AG04449 (cell line): Measurements from ENCODE around the gene MICAL3.

Source experiments
- CTCF ChIA-PET: fragments of 350-600 bp; formaldehyde crosslinking; extraction: SDS; loops from one replicate; lab custom pipeline; 2021; ENCODE audit warnings: antibody characterized with exemption; lab: Yijun Ruan, JAX
- POLR2A ChIA-PET: fragments of 400-600, 350-600 bp; formaldehyde crosslinking; extraction: SDS; loops from one replicate; lab custom pipeline; 2020; ENCODE audit warnings: antibody characterized with exemption, inconsistent platforms; lab: Yijun Ruan, JAX
- DNase-seq: peaks from one replicate; pipeline ENCODE4 v3.0.0-alpha.2; 2010; ENCODE audit warnings: low read depth, low spot score
- H3K4me3 ChIP-seq: 2 replicates; pipeline ENCODE4 v1.5.1; 2011; ENCODE audit warnings: low read depth, mild to moderate bottlenecking, control low read depth, low read length
- TF ChIP-seq, protein P1 (sequence below): IDR thresholded peaks from one replicate; pipeline ENCODE4 v1.5.1; 2011; ENCODE audit warnings: mild to moderate bottlenecking, moderate library complexity, low read length, control low read depth, inconsistent platforms; ENCODE audit not compliant: insufficient read depth; ENCODE audit errors: missing control alignments

MICAL3 gene

DNA sequence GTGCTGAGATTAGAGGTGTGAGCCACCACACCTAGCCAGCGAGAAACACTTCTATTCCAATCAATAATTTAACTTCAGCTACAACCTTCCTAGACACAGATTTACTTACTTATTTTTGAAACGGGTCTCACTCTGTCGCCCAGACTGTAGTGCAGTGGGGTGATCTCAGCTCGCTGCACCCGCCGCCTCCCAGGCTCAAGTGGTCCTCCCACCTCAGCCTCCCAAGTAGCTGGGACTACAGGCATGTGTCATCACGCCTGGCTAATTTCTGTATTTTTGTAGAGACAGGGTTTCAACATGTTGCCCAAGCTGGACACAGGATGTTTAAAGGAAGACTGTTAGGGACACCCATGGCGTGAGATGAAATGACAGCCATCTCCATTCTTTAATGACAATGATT lies 61.3 kb downstream of the MICAL3 start:
- DNase-seq, result no peak
- ChIA-PET POLR2A (no interaction called here), CTCF (interaction anchor here (1.4 kb wide), 1 partner anchor 17 kb away, joined by 3 read pairs; no protein-coding TSS in a partner anchor)
- TF ChIP-seq, protein P1, sequence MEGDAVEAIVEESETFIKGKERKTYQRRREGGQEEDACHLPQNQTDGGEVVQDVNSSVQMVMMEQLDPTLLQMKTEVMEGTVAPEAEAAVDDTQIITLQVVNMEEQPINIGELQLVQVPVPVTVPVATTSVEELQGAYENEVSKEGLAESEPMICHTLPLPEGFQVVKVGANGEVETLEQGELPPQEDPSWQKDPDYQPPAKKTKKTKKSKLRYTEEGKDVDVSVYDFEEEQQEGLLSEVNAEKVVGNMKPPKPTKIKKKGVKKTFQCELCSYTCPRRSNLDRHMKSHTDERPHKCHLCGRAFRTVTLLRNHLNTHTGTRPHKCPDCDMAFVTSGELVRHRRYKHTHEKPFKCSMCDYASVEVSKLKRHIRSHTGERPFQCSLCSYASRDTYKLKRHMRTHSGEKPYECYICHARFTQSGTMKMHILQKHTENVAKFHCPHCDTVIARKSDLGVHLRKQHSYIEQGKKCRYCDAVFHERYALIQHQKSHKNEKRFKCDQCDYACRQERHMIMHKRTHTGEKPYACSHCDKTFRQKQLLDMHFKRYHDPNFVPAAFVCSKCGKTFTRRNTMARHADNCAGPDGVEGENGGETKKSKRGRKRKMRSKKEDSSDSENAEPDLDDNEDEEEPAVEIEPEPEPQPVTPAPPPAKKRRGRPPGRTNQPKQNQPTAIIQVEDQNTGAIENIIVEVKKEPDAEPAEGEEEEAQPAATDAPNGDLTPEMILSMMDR, result no peak
- no peak overlapping the region for H3K4me3 ChIP-seq

DNA sequence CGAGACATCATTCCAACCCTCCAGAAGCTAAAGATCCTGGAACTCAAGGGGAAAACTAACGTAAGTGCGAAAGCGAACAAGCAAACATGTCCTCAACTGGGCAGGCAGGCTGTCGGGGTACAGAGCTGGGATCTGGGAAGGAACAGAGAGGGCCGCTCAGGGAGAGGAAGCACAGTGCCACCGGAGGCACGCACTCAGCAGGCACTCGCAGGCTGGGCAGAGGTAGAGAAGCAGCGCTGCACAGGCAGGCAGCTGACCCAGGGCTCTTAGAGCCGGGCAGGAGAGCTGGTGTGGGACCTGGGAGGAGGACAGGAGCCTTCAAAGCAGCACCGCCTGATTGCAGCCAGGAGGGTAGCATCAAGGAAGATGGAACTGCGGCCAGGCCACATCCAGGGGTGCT lies 62.2 kb downstream of the MICAL3 start:
- ChIA-PET CTCF (interaction anchor here (1.4 kb wide), 1 partner anchor 16 kb away, joined by 3 read pairs; no protein-coding TSS in a partner anchor), POLR2A (interaction anchor here (0.5 kb wide), 1 partner anchor 52 kb away, joined by 3 read pairs; no protein-coding TSS in a partner anchor)

DNA sequence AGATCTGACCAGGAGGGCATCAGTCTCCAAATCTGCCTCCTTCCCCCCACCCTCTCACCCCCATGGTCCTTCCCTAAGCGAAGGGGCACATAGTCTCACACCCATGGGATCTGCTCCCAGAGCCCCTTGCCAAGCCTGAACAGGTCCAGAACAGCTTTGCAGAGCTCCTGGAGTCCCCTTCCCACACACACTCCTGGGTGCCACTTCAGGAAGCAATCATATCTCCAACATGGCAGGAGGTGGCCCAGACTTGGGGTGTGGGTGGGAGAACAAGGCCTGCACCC lies 63.0 kb downstream of the MICAL3 start:
- H3K4me3 ChIP-seq, result no peak overlapping the region
- TF ChIP-seq, protein P1, result no peak
- ChIA-PET POLR2A (interaction anchor here (0.5 kb wide), 1 partner anchor 51 kb away, joined by 3 read pairs; no protein-coding TSS in a partner anchor), CTCF (no interaction called here)
- no peak for DNase-seq

More for the DNA sequence above, 62.2 kb downstream of the MICAL3 start:
- TF ChIP-seq, protein P1, result no peak
- DNase-seq, result no peak
- H3K4me3 ChIP-seq, result no peak overlapping the region

DNA sequence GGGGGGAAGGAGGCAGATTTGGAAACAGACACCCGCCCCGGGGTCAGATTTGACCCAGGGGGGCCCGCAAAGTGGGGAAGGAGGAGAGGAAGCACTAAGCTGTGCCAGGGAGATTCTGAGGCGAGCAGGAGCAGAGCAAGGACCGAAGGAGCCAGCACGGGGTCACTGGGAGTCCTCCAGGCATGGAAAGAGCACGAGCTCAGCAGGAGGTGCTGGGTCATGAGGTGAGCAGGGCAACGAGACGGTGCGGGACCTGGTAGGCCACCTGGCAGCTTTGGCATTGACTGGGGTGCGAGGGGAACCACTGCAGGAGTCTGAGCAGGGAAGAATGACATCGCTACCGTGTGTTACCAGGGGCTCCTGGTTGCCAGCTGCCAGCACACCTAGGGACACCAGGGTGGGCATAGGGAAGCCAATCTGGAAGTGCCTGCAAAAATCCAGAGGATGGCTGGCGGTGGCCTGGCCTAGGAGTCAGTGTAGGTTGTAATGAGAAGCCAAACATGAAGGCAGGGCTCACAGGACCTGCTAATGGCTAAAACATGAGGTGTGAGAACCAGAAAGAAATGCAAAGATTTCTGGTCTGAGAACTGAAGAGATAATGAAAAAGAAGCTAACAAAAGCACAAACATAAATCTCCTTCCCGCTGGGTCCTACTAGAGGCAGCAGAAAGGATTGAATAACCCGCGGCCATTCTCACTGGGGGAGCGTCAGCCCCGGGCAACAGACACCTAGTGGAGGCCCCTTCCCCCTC lies 63.5 kb downstream of the MICAL3 start:
- ChIA-PET CTCF (interaction anchor here (0.6 kb wide), 1 partner anchor 82 kb away, joined by 3 read pairs; no protein-coding TSS in a partner anchor), POLR2A (no interaction called here)
- H3K4me3 ChIP-seq, result no peak overlapping the region
- no peak for DNase-seq
- TF ChIP-seq, protein P1, result no peak

DNA sequence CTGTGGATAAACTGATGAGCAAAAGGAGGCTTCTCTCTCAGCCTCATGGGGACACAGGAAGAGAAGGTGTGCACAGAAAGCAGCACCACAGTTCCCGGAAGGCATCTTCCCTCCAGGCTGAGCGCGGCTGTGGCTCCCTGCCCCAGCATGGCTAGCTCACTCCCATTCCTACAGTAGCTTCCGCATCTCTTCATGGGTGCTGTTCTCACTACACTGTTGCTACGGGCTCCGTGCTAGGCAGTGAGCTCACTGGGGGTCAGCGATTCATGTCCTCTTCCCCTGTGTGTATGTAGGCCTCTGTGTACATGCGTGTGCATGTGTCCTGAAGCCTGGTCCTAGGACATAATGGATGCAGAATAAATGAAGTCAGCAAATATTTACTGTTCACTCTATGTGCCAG lies 64.3 kb downstream of the MICAL3 start:
- CTCF ChIA-PET, result interaction anchor here (0.8 kb wide), 1 partner anchor 9 kb away, joined by 3 read pairs; no protein-coding TSS in a partner anchor
- H3K4me3 ChIP-seq, result no peak overlapping the region
- POLR2A ChIA-PET, result no interaction called here
- TF ChIP-seq, protein P1, result no peak
- no peak for DNase-seq

DNA sequence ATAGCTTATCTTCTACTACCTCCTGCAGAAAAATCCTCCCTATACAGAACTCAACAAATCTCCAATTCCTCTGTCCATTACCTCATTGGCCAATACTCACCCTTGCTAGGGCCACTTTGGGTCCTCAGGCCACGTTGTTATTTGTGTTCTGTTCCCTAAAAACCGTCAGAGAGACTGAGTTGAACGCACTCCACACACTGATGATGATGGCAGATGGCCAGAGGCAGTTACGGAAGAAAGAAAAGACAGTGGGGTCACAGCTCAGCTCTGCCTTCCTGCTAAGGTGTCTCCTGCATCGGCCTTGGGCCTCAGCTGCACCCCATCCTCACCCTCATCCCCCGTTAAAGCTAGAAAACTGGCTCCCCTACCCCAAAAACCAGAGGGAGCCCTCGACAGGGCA lies 66.2 kb downstream of the MICAL3 start:
- CTCF ChIA-PET, result interaction anchor here (0.9 to 1.8 kb wide), 4 partner anchors 10 to 118 kb away, joined by 3 to 7 read pairs (median 4); no protein-coding TSS in a partner anchor
- POLR2A ChIA-PET, result interaction anchor here (0.7 kb wide), 1 partner anchor 14 kb away, joined by 3 read pairs; no protein-coding TSS in a partner anchor
- no peak overlapping the region for H3K4me3 ChIP-seq
- TF ChIP-seq, protein P1, result no peak
- no peak for DNase-seq
